GM21515 (cell line): ENCODE results near the gene CIITA.
"Not testable (repeated sequence)": the region's sequence is repeated elsewhere in the genome, so short reads cannot be mapped to it uniquely, and the experiment has no call there.

Experiments
- ATAC-seq: cut with Tn5 transposase; IDR thresholded peaks from one replicate; pipeline ENCODE4 v1.9.1; 2021; ENCODE audit not compliant: unreplicated experiment

CIITA gene

GRCh38 chr16:10876799-10877341, at the start of gene CIITA:
Gene CIITA, plus strand, starts transcription at chr16:10877202. Its CDS starts 129 bp downstream, at chr16:10877331.
- peak; percentile 51 for ATAC-seq

- ATAC-seq: no peak
Measured at GRCh38 chr16:10827691-10828341, 49.2 kb upstream of the CIITA start.

- no peak for ATAC-seq
Measured at GRCh38 chr16:10828851-10829366, 48.1 kb upstream of the CIITA start.

- ATAC-seq: not testable (repeated sequence)
Measured at GRCh38 chr16:10829390-10830098, 47.5 kb upstream of the CIITA start.

- not testable (repeated sequence) for ATAC-seq
Measured at GRCh38 chr16:10830240-10830639, 46.8 kb upstream of the CIITA start.

GRCh38 chr16:10831894-10832886, 44.8 kb upstream of the CIITA start:
- ATAC-seq: no peak

GRCh38 chr16:10833271-10833670, 43.7 kb upstream of the CIITA start:
- ATAC-seq: no peak

GRCh38 chr16:10834130-10834529, 42.9 kb upstream of the CIITA start:
- no peak for ATAC-seq

GRCh38 chr16:10834766-10835165, 42.2 kb upstream of the CIITA start:
- ATAC-seq: no peak

- peak; percentile 49 for ATAC-seq
Measured at GRCh38 chr16:10835281-10835931, 41.6 kb upstream of the CIITA start.

- ATAC-seq: no peak
Measured at GRCh38 chr16:10836174-10836853, 40.7 kb upstream of the CIITA start.

- ATAC-seq: no peak
Measured at GRCh38 chr16:10838621-10839278, 38.3 kb upstream of the CIITA start.

- no peak for ATAC-seq
Measured at GRCh38 chr16:10839279-10839666, 37.7 kb upstream of the CIITA start.

GRCh38 chr16:10840703-10841102, 36.3 kb upstream of the CIITA start:
- ATAC-seq: no peak

- no peak for ATAC-seq
Measured at GRCh38 chr16:10846213-10846998, 30.6 kb upstream of the CIITA start.

- no peak for ATAC-seq
Measured at GRCh38 chr16:10847176-10847575, 29.8 kb upstream of the CIITA start.

GRCh38 chr16:10849736-10850477, 27.1 kb upstream of the CIITA start:
- ATAC-seq: no peak

GRCh38 chr16:10850478-10850850, 26.5 kb upstream of the CIITA start:
- no peak for ATAC-seq
